Hematopoietic multipotent progenitor cell treated with erythropoietin and hydrocortisone succinate and interleukin-3 and kit ligand, for 17 days (in vitro differentiated cells): ENCODE data around the gene ARHGEF4.

Source experiments
- DNase-seq: peaks from one replicate; pipeline ENCODE4 v3.0.0-alpha.2; 2015; ENCODE audit warnings: low spot score

Gene ARHGEF4

DNA sequence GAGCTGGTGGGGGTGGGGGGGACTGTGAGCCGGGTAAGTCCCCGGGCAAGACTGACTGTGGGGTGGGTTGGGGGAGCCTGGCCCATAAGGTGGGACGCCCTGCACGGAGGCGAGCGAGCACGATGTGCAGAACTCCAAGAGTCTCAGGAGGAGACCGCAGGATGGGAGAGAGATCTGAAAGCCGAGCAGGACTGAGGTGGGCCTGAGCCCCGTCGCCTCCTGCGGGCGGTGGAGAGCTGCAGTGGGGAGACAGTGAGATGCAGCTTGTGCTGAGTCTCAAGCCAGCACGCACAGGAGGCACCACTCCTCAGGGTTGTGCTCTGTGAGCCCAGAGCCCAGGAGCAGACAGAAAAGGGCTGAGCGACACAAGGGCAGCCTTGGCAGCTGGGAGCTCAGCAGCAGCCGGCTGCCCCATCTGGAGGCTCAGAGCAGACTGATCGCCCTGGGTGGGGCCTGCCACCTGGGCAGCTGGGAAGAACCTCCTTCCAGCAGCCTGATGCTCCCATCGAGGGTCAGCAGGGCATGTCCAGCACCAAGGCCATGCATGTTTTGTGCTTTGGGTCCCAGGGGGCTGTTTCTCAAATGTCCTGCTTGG lies 15.9 kb downstream of the ARHGEF4 start:
- no peak for DNase-seq

DNA sequence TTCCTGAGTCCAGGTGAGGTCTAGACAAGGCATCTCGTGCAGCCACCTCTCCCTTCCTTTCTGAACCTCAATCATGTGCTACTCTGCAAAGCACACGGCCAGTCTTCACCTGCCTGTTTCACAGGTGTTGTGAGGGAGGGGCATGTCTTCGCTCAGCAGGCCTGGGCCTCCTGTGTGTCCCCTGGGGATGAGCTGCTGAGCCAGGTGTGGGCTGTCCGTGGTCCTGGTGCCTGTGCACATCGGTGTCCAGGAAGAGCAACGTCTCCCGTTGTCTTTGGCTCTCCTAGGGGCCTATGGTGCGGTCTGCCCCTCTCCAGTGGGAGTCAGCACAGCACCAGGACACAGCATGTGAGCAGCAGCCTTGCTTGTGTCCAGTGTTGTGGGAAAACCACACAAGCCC lies 16.7 kb downstream of the ARHGEF4 start:
- DNase-seq = no peak

DNA sequence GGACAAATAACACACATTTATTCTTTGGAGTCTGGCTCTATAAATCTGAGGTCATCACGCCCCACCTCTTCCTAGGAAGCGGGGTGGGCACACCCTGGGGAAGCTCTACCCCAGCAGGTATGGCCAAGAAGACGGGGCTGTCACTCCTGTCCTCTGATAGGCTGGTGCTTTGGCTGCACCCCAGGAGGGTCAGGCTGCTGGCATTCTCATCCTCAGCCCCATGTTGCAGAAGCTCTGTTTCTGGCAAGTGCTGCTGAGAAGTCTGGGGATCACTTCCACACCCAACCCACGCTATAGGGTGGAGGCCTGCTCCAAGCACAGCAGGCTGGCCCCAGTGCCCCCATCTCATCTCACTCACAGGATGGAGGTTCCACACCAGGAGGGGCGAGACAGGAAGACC lies 17.6 kb downstream of the ARHGEF4 start:
- DNase-seq = no peak

DNA sequence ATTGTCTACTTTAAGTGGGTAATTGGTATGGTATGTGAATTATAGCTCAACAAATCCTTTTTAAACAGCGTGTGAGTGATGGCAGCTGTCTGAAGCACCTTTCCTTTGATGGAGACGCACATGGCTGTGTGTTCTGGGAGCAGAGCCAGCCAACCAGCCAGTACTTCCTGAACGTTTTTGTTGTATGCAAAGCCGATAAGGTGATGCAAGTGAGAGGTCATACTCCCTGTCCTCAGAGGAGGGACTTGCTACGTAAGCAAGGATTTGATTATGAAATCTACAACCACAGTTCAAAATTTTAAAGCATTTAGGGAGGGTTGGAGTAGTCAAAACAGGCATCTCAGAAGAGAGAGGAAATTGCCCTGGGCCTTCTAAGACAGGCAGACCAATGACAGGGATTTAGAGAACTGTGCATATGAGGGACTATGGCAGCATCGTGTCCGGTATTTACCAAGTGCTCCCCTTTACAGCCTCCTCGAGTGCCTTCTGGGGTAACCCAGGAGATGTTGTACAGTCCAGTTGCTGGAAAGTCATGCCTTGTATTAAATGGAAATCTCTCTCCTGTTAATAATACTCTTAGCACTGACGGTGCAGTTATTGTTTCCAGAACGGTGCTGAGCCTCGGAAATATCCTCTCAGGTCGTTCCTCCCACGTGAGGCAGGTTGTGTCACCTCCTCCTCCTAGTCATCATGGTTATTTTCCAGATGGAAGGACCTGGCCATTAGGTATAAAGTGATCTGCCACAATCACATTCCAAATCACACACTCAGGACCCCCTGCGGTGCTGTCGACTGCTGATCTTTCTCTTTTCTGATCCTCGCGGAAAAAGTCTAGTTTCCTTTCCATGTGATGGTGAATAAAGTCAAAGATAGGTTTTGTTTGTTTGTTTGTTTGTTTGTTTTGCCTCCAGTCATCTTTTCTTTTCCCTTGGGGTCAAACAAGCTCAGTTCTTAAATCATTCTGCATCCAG lies 28.4 kb downstream of the ARHGEF4 start:
- DNase-seq = no peak

DNA sequence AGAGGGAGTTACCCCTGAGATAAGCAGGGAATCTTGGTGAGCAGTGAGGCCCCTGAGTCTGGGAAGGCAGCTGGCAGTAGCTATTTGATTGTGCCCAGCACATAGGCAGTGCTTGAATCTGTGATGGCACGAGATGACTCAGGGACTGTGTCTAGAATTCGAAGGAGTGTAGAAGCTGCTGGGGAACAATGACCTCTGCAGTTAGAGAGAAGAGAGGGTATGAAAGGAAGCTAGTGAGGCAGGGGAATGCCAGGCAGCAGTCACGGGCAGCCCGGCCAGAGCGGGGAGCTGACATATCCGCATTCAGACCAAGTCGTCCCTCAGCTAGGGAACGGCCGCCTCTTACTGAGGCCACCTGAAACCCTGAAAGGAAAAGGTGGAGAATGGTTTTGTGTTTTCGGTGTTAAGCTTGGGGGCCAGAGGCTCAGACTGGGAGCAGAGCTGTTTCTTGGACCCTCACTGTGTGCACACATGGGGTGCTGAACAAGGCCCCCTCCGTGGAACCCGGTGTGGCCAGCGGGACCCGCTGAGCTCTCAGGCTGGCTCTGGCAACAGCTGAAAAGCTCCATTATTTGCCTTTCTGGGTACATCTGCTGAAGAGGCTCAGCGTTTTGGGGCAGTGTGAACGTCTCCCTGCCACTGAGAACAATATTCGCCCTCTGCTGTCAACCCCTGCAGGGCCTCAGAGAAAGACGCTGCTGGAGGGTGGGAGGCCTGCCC lies 32.9 kb downstream of the ARHGEF4 start:
- no peak for DNase-seq

DNA sequence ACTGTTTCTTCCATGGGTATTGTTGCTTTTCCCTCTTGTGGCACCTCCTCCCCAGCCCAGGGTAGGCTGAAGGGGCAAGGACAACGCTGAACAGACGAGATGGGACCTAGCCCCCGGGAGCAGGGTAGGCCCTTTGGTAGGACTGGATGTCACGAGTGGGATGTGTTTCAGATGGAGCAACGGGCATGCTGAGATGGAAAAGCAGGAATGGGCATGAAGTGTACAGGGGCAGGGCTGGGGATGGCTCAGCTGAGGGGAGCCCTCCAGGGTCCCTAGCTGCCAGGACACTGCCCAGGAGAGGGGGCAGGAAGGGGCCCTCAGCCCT lies 33.4 kb downstream of the ARHGEF4 start:
- DNase-seq = no peak

DNA sequence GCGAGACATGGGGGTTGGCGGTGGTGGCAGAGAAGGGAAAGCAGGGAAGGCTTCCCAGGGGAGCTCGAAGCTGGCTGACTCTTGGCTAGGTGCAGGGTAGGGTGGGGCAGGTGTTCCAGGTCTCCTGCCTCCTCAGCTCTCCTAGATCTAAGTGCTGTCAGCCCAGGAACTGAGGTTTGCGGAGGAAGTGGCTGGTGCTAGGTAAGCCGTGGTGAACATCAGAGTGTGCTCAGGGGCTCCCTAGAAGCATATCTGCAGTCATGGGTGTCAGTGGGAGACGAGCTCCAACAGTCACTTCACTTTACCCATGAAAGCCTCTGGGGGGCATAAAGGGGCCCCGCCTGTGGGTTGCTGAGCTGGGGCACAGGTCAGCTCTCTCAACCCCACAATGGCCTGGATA lies 34.1 kb downstream of the ARHGEF4 start:
- no peak for DNase-seq

DNA sequence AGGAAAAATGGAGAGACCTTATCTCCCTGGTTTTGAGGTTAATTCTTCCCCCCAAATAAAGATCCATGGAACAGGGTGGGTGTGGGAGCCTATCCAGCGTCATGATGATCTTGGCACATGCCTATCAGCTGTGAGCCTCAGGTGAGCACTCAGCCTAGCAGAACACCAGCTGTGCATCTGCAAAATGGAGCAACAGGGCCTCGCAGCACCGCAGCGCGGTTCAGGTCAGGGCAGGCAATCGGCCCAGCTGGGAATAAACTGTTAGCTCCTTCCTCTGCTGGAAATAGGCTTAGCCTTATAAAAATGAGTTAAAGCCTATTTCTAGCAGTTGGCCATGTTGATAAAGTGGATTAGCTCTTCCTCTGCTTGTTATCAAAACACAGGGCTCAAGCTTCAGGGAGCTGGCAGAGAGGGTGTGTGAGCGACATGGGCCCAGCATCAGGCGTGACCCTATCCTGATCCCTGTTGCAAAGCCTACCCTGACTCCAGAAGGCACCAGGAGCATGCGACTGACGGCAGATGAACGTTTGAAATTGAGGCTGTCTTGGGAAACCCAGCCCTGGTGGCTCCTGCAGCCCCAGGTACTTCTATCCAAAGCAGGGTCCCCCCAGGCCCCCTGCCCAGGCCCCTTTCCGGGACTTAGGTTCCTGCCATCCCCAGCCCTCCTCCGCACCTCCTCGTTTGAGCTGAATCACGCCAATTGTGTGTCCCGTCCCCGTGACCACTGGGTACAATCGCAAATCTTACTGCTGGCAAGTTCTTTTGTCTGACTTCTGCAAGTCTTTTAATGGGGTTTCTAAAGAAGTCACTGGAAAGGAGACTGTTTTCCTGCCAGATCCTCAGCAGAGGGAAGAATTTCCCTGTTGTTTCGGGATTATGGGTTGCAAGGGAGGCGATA lies 35.4 kb downstream of the ARHGEF4 start:
- DNase-seq = no peak

DNA sequence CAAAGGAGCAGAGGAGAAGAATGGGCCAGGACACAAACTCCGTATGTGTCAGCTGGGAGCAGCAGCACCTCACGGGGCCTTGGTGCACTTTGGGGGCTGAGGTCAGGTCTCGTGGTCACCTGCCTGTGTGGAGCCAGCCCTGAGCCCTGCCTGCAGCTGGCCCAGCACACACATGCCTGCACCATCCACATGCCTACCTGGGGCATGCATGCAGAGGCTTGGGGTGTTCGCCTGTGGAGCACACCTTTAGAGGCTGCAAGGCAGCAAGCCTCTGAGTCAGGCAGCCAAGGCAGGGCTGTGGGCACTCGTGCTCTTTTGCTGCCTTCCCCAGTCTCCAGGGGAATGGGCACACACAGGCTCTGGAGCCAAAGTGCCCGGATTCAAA lies 36.0 kb downstream of the ARHGEF4 start:
- no peak for DNase-seq

DNA sequence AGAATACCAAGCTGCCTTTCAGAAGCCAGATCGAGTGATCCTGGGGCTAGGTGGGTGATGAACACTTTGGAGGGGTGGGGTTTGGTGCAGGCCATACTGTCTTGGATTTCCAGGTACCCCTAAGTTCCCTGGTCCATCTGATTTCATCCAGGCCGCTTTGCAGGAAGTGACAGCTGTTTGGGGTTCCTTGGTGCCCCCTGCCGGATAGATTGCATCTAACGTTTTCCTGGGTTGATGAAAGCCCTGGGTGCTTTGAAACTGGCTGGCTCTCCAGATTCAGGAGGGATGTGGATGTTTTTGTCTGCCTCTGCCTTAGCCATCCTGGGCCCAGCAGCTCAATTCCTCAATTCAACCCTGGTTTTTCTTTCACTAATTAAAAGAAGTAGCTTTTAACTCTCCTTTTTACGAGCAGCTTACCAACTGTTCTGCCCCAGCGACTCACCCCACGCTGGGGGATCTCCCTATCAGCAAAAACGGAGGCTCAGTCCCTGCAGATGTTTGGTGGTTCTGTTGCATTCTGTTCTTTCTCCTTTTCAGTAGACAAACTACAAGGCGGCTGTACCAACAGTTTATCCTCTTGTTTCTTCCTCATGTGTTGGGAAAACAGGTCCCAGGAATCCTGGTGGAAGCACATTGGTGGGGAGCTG lies 37.1 kb downstream of the ARHGEF4 start:
- peak; percentile 13 for DNase-seq

DNA sequence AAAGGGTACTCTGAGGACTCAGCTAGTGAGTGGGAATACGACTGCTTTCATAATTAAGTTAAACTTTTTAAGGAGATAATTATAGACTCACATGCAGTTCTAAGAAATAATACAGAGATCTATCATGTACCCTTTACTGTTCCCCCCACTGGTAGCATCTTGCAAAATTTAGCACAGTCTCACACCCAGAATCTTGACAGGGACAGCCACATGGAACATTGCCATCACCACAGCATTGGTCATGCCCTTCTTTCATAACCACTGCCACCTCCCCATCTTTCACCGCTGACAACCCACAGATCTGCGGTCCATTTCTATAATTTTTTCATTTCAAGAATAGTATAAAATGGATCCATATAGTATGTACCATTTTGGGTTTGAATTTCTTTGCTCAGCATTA lies 37.8 kb downstream of the ARHGEF4 start:
- no peak for DNase-seq

DNA sequence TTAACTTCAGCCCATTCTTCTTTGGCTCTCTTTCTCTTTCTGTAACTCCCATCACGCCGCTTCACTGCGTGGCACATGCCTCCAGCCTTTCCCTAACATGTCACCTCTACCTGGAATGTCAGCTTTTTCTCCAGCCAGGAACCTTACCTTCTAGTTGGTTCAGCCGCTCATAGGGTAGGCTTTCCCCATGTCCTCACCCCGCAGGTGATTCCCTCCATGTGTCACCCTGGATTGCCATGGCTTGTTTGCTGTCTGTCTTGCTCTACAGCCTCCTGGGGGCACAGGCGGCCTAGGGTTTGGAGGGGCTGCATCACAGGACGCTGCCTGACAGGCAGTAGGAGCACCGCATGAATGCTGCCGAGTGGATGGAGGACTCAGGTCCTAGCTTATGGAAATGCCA lies 39.2 kb downstream of the ARHGEF4 start:
- DNase-seq = no peak

DNA sequence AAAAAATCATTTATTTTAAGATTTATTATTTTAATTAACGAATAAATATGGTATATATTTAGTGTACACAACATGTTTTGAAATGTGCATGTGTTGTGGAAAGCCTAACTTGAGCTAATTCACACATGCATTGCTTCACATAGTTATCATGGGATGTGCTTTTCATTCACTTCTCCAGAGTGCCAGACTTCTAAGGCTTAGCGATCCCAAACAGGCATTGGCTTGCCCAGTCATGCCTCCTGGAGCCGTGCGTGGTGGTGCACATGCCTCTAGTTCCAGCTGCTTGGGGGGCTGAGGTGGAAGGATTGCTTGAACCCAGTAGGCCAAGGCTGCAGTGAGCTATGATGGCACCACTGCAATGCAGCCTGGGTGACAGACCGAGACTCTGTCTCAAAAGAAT lies 40.5 kb downstream of the ARHGEF4 start:
- DNase-seq = no peak

DNA sequence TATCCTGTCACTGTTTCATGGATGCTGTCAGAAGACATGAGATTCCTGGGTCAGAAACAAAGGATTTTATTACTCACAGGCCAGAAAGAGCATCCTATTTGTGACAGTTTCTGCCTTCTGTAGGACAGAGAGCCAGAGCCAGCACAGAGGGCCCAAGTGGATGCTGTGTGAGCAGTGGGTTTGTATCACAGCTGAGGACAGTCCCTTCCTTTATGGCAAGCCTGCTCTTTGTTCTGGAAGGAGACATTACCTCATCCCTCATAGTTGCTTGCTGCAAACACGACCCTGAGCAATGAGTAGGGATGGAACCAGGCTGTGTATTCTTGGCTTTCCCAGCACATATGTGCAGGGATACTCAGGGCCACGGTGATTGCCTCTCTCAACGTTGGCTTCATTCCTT lies 41.6 kb downstream of the ARHGEF4 start:
- no peak for DNase-seq

DNA sequence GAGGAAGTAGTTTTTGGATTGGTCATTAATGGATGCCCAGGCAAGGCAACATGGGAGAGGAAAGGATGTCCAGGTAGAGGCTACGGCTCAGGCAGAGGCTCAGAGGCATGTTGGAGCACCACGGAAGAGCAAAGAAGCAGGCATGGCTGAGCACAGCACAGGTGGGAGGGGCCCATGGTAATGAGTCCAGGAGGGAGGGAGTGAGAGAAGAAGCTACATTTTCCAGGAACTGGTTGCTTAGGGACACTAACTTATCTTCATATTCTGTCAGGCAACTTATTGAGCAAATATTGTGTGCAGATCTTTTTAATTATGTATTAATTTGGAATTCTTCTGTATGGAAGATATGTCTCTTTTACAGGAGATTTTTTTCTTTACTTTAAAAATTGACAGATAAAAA lies 42.2 kb downstream of the ARHGEF4 start:
- no peak for DNase-seq

DNA sequence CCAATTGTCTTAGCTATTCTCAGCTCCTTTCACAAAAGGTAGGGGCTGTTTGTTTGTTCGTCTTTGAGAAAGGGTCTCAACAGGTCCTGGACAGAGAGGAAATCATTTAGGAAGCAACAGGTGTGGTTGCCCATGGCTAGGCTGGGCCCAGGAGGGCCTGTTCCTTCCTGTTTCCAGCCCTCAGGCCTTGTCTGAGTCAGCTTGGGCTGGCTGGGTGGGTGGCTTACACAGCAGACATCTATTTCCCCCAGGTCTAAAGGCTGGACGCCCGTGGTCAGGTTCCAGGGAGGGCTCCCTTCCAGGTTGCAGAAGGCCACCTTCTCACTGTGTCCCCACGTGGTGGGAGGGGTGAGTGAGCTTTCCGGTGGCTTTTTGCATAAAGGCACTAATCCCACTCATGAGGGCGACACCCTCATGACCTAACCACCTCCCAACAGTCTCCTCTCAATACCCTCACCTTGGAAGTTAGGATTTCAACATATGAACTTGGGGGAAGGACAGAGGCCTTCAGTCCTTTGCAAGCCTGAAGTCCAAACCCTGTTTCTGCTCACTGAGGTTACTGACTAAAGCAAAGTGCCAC lies 45.5 kb downstream of the ARHGEF4 start:
- no peak for DNase-seq

DNA sequence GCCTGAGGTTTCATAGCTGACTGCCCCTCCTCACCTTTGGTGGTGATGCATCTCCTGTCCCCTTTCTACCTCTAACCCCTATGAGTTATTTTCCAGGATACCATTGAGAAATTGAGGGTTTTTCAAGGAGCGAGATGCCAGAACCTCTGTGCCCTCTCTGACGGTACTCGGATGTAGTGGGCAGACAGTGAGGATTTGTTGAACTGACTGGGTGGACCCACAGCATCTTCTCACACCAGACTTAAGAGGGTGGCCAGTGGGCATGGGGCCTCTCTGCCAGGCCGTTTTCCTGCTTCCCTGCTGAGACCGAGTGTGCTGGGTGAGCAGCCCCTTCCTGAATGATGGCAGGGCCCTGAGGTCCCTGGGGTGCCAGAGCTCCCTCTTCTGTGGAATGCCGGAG lies 46.3 kb downstream of the ARHGEF4 start:
- no peak for DNase-seq

DNA sequence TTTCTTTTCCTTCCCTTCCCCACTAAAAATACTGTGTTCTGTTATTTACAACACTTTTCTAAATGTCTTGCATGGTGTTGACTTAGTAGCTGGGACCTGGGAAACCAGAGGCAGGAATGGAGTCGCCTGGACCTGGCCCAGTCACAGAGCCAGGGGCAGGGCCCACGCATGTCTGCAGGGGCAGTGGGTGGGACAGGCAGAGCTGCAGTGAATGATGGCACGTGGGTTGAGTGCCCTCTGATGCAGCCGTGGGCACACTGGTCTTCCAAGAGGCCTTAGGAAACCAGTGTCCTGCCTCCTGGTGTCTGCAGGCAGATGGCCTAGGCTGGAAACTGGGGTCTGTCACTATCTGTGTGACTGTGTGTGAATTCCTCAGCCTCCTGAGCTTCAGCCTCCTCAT lies 46.8 kb downstream of the ARHGEF4 start:
- no peak for DNase-seq

DNA sequence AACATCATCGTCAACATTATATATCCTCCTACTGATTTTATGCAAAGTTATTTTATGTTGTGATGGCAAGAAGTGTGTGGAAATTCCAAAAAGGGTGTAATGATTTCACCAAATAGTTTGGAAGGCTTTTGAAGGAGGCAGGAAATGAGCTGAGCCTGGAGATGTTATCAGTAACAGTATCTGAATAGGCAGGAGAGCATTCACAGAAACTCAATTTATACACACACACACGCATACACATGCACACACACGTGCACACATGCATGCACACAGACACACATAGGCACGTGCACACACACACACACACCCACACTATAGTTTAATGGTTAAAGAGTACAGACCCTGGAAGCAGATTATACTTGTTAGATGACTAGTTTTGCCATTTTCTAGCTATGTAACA lies 47.3 kb downstream of the ARHGEF4 start:
- DNase-seq = no peak

DNA sequence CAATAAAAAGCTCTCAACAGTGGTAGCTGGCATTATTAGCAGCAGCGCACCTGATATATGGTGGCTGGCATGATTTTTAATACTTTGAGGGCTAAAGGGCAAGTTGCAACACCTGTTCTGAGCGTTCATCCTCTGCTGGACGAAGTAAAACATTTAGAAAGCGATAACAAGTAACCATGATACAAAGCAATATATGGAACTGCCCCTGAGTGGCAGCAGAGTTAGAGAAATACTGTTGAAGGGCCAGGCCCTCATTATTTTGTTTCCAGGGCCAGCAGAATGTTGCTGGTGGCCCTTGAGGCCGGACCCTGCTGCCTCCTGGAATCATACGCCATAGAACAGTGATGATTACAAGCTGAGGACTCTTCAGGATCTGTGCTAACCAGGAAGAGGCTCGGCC lies 47.8 kb downstream of the ARHGEF4 start:
- DNase-seq = no peak

DNA sequence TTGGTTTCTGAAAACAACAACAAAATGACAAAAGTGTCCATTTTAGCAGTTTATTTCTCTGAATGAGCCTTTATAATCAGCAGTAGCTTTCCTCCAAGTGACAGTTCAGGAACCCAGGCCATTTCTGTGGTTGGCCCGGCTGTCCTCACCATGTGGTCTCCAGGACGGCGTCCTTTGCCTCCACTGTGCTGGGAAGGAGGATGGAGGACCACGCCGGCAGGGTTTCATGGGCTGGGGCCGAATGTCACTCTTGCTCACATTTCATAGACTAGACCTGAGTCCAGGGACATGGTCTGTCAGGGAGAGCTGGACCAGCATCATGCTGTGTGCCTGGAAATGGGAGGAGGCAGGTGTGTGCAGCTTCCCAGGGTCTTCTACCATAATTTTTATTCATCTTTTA lies 50.9 kb downstream of the ARHGEF4 start:
- no peak for DNase-seq
